ENCODE data around the gene PXDN.

DNA sequence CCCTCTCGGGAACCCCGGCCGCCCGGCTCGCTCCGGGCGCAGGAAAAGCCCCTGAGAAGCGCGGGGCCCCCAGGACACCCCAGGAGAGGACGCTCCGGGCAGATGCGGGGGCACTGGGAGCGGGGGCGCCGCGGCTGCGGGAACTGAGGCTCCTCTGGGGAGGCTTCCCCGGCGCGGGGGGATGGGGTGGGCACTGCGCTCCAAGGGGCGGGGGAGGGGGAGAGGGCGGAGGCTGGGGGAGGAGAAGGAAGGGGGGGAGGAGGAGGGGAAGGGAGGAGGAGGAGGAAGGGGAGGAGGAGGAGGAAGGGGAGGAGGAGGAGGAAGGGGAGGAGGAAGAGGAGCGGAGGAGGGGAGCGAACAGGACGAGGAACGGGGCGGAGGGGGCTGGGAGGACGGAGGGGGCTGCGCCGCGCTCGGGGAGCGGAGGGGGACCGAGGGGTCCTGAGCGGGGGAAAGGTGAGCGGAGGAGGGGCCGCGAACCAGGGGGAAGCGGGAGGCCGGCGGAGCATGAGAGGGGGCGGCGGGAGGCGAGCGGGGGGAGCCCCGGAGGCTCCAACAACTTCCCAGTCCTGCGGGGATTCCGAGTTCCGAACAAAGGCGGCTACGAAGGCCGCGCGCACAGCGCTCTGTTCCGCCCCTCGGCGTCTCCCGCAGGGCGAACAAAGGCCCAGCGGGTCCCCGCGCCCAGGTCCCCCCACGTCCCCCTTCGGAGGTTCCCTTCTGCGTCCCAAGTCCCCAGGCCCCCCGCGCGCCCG, 742 bp downstream of the PXDN start:
- TF ChIP-seq, protein P1, sequence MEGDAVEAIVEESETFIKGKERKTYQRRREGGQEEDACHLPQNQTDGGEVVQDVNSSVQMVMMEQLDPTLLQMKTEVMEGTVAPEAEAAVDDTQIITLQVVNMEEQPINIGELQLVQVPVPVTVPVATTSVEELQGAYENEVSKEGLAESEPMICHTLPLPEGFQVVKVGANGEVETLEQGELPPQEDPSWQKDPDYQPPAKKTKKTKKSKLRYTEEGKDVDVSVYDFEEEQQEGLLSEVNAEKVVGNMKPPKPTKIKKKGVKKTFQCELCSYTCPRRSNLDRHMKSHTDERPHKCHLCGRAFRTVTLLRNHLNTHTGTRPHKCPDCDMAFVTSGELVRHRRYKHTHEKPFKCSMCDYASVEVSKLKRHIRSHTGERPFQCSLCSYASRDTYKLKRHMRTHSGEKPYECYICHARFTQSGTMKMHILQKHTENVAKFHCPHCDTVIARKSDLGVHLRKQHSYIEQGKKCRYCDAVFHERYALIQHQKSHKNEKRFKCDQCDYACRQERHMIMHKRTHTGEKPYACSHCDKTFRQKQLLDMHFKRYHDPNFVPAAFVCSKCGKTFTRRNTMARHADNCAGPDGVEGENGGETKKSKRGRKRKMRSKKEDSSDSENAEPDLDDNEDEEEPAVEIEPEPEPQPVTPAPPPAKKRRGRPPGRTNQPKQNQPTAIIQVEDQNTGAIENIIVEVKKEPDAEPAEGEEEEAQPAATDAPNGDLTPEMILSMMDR (IDR thresholded peaks at IDR 0.05; ENCODE audit: low read depth, low read length, poor library complexity, severe bottlenecking), result no peak
- TF ChIP-seq EZH2phosphoT487 (IDR thresholded peaks at IDR 0.05; ENCODE audit: borderline replicate concordance, low read length), result no peak

Measured in DOHH2 (cell line).